Trophoblast cell (in vitro differentiated cells and primary cell): ENCODE measurements around the gene RNH1.

Experiments
- DNase-seq, 2 donors: peaks; one replicate each; pipeline ENCODE4 v3.0.0-alpha.2; 2016
- H2AFZ ChIP-seq: 2 replicates; pipeline ENCODE4 v1.6.1; 2013; ENCODE audit warnings: low read length, moderate library complexity, mild to moderate bottlenecking; ENCODE audit not compliant: insufficient read depth, poor library complexity
- H2AK5ac ChIP-seq: 2 replicates; pipeline ENCODE4 v1.6.1; 2013; ENCODE audit warnings: mild to moderate bottlenecking, low read length
- H2BK120ac ChIP-seq: 2 replicates; pipeline ENCODE4 v1.6.1; 2013; ENCODE audit warnings: low read length, mild to moderate bottlenecking, moderate library complexity; ENCODE audit not compliant: insufficient read depth, poor library complexity
- H2BK12ac ChIP-seq: 2 replicates; pipeline ENCODE4 v1.6.1; 2013; ENCODE audit warnings: mild to moderate bottlenecking, low read length, moderate library complexity
- H2BK5ac ChIP-seq: 2 replicates; pipeline ENCODE4 v1.6.1; 2013; ENCODE audit warnings: low read length, low read depth, moderate library complexity, mild to moderate bottlenecking; ENCODE audit not compliant: poor library complexity
- H3K14ac ChIP-seq: 2 replicates; pipeline ENCODE4 v1.6.1; 2013; ENCODE audit warnings: mild to moderate bottlenecking, low read length
- H3K18ac ChIP-seq: 2 replicates; pipeline ENCODE4 v1.6.1; 2013; ENCODE audit warnings: mild to moderate bottlenecking, low read length
- H3K23ac ChIP-seq: 2 replicates; pipeline ENCODE4 v1.6.1; 2013; ENCODE audit warnings: low read length
- H3K27ac ChIP-seq: 2 replicates; pipeline ENCODE4 v1.5.1; 2013; ENCODE audit warnings: low read depth, mild to moderate bottlenecking, inconsistent platforms, low read length, moderate library complexity
- H3K27me3 ChIP-seq: 2 replicates; pipeline ENCODE4 v1.6.1; 2013; ENCODE audit warnings: inconsistent platforms, mild to moderate bottlenecking, low read length, moderate library complexity; ENCODE audit not compliant: insufficient read depth
- H3K36me3 ChIP-seq, 2 experiments: 1 replicate in 1 of 2; 2 replicates in 1 of 2; pipeline ENCODE4 v1.6.1; 2013; ENCODE audit warnings: low read length in 2 of 2, mild to moderate bottlenecking in 2 of 2, moderate library complexity in 1 of 2; ENCODE audit not compliant: insufficient read depth in 2 of 2, control insufficient read depth in 1 of 2
- H3K4ac ChIP-seq: 2 replicates; pipeline ENCODE4 v1.6.1; 2013; ENCODE audit warnings: low read depth, mild to moderate bottlenecking, low read length, moderate library complexity
- H3K4me1 ChIP-seq, 2 experiments: 1 replicate in 1 of 2; 2 replicates in 1 of 2; pipeline ENCODE4 v1.6.1; 2013; ENCODE audit warnings: low read length in 2 of 2, mild to moderate bottlenecking in 2 of 2, moderate library complexity in 1 of 2; ENCODE audit not compliant: insufficient read depth in 2 of 2, control insufficient read depth in 1 of 2
- H3K4me2 ChIP-seq: 2 replicates; pipeline ENCODE4 v1.6.1; 2013; ENCODE audit warnings: inconsistent platforms, mild to moderate bottlenecking, low read length, moderate library complexity
- H3K4me3 ChIP-seq: 2 replicates; pipeline ENCODE4 v1.5.1; 2013; ENCODE audit warnings: mild to moderate bottlenecking, low read depth, low read length, inconsistent platforms
- H3K79me1 ChIP-seq: one replicate; pipeline ENCODE4 v1.6.1; 2013; ENCODE audit warnings: low read length
- H3K79me2 ChIP-seq: 2 replicates; pipeline ENCODE4 v1.6.1; 2013; ENCODE audit warnings: low read length, mild to moderate bottlenecking; ENCODE audit not compliant: control insufficient read depth, insufficient read depth, poor library complexity
- H3K9ac ChIP-seq: 2 replicates; pipeline ENCODE4 v1.6.1; 2013; ENCODE audit warnings: mild to moderate bottlenecking, low read length
- H3K9me3 ChIP-seq: 2 replicates; pipeline ENCODE4 v1.6.1; 2013; ENCODE audit warnings: low read depth, mild to moderate bottlenecking, control low read depth, inconsistent platforms, low read length; ENCODE audit not compliant: insufficient read depth
- H4K12ac ChIP-seq: 2 replicates; pipeline ENCODE4 v1.6.1; 2013; ENCODE audit warnings: low read depth, mild to moderate bottlenecking, low read length, moderate library complexity
- H4K8ac ChIP-seq: 2 replicates; pipeline ENCODE4 v1.6.1; 2013; ENCODE audit warnings: low read depth, mild to moderate bottlenecking, low read length, moderate library complexity
- H4K91ac ChIP-seq: one replicate; pipeline ENCODE4 v1.6.1; 2013; ENCODE audit warnings: low read depth, mild to moderate bottlenecking, low read length, moderate library complexity
- WGBS: extraction: QIAGEN DNeasy Blood & Tissue Kit; methylation state at CpG from one replicate; pipeline ENCODE4 v1.1.7; 2013; ENCODE audit warnings: missing lambda C conversion rate; ENCODE audit not compliant: insufficient read length, insufficient coverage; ENCODE audit errors: extremely low coverage; 5-methylcytosine and 5-hydroxymethylcytosine counted together

The RNH1 gene

GRCh38 chr11:535519-536454, 28.7 kb upstream of the RNH1 start, which contains the start of gene HRAS:
Gene HRAS, minus strand, starts transcription at chr11:535576.
- Histone ChIP-seq H3K9ac (peak within 1 kb of the TSS; percentile 90), H3K4me3 (peak within 1 kb of the TSS; percentile 83), H2BK5ac (peak within 1 kb of the TSS; percentile 33), H3K36me3 (peaks cover 31 to 34% of the 10 kb centered on the region in 2 experiments), H3K4ac (peak within 1 kb of the TSS; percentile 82), H3K9me3 (peaks cover 3% of the 10 kb centered on the region), H3K79me2 (peaks cover 6% of the 10 kb centered on the region), H4K91ac (peak within 1 kb of the TSS; percentile 87), H4K8ac (peak within 1 kb of the TSS; percentile 81), H2BK120ac (peak within 1 kb of the TSS; percentile 41), H3K23ac (no peak within 1 kb of the TSS), H3K4me1 (peaks cover 21 to 23% of the 10 kb centered on the region in 2 experiments), H3K27ac (peak within 1 kb of the TSS; percentile 39), H3K79me1 (peaks cover 15% of the 10 kb centered on the region), H3K18ac (peak within 1 kb of the TSS; percentile 83), H3K4me2 (peak within 1 kb of the TSS; percentile 93), H3K27me3 (peaks cover 12% of the 10 kb centered on the region), H4K12ac (peak within 1 kb of the TSS; percentile 82), H2AK5ac (peak within 1 kb of the TSS; percentile 56), H2BK12ac (no peak within 1 kb of the TSS), H2AFZ (peak within 1 kb of the TSS; percentile 63), H3K14ac (peak within 1 kb of the TSS; percentile 73)
- no CpG with 5 or more reads among the region's 97 CpGs for WGBS
- peak; percentile 93 to 96 for DNase-seq

- H3K23ac ChIP-seq: no peak overlapping the region
- peaks cover 3% of the 10 kb centered on the region for H3K9me3 ChIP-seq
- peaks cover 21 to 23% of the 10 kb centered on the region in 2 experiments for H3K4me1 ChIP-seq
- no peak overlapping the region for H4K8ac ChIP-seq
- peak overlapping the region; percentile 76 for H3K4me2 ChIP-seq
- peak overlapping the region; percentile 87 for H4K91ac ChIP-seq
- H4K12ac ChIP-seq: no peak overlapping the region
- peak overlapping the region; percentile 83 for H3K4me3 ChIP-seq
- DNase-seq: no peak
- H3K27ac ChIP-seq: no peak overlapping the region
- H3K9ac ChIP-seq: no peak overlapping the region
- no peak overlapping the region for H2AFZ ChIP-seq
- no peak overlapping the region for H3K14ac ChIP-seq
- H3K18ac ChIP-seq: no peak overlapping the region
- no CpG with 5 or more reads among the region's 56 CpGs for WGBS
- no peak overlapping the region for H2BK5ac ChIP-seq
- H3K4ac ChIP-seq: no peak overlapping the region
- peaks cover 6% of the 10 kb centered on the region for H3K79me2 ChIP-seq
- no peak overlapping the region for H2BK120ac ChIP-seq
- H3K36me3 ChIP-seq: peaks cover 31 to 34% of the 10 kb centered on the region in 2 experiments
- peaks cover 12% of the 10 kb centered on the region for H3K27me3 ChIP-seq
- H3K79me1 ChIP-seq: peaks cover 15% of the 10 kb centered on the region
- no peak overlapping the region for H2AK5ac ChIP-seq
- H2BK12ac ChIP-seq: no peak overlapping the region
Measured at GRCh38 chr11:535210-535518, 28.1 kb upstream of the RNH1 start.

GRCh38 chr11:534396-535209, 27.6 kb upstream of the RNH1 start:
- Histone ChIP-seq H2BK5ac (peak overlapping the region; percentile 26), H3K79me2 (peaks cover 6% of the 10 kb centered on the region), H3K14ac (peak overlapping the region; percentile 73), H3K18ac (peak overlapping the region; percentile 83), H2BK120ac (peak overlapping the region; percentile 34), H3K36me3 (peaks cover 31 to 37% of the 10 kb centered on the region in 2 experiments), H2AFZ (peak overlapping the region; percentile 62), H2BK12ac (no peak overlapping the region), H3K4me1 (peaks cover 21 to 23% of the 10 kb centered on the region in 2 experiments), H3K23ac (no peak overlapping the region), H3K9me3 (peaks cover 3% of the 10 kb centered on the region), H3K27me3 (peaks cover 12% of the 10 kb centered on the region), H2AK5ac (peak overlapping the region; percentile 56), H3K27ac (peak overlapping the region; percentile 24), H4K91ac (peak overlapping the region; percentile 87), H4K12ac (peak overlapping the region; percentile 67), H4K8ac (peak overlapping the region; percentile 38), H3K9ac (peak overlapping the region; percentile 90), H3K4ac (peak overlapping the region; percentile 82), H3K4me3 (peak overlapping the region; percentile 83), H3K4me2 (peak overlapping the region; percentile 76), H3K79me1 (peaks cover 15% of the 10 kb centered on the region)
- DNase-seq: peak; percentile 44 to 50
- no CpG with 5 or more reads among the region's 66 CpGs for WGBS

- no peak overlapping the region for H2BK12ac ChIP-seq
- H4K91ac ChIP-seq: no peak overlapping the region
- H2AFZ ChIP-seq: no peak overlapping the region
- H3K27me3 ChIP-seq: peaks cover 12% of the 10 kb centered on the region
- no peak overlapping the region for H3K4ac ChIP-seq
- peaks cover 21 to 23% of the 10 kb centered on the region in 2 experiments for H3K4me1 ChIP-seq
- no peak overlapping the region for H2BK5ac ChIP-seq
- H3K23ac ChIP-seq: no peak overlapping the region
- no peak overlapping the region for H3K14ac ChIP-seq
- H3K79me2 ChIP-seq: peaks cover 6% of the 10 kb centered on the region
- peak overlapping the region; percentile 39 for H3K4me3 ChIP-seq
- no peak overlapping the region for H3K9ac ChIP-seq
- DNase-seq: no peak
- WGBS: no CpG with 5 or more reads among the region's 37 CpGs
- no peak overlapping the region for H2BK120ac ChIP-seq
- peak overlapping the region; percentile 76 for H3K4me2 ChIP-seq
- H3K27ac ChIP-seq: no peak overlapping the region
- no peak overlapping the region for H3K18ac ChIP-seq
- peaks cover 31 to 37% of the 10 kb centered on the region in 2 experiments for H3K36me3 ChIP-seq
- H3K9me3 ChIP-seq: peaks cover 3% of the 10 kb centered on the region
- H4K12ac ChIP-seq: no peak overlapping the region
- no peak overlapping the region for H4K8ac ChIP-seq
- H3K79me1 ChIP-seq: peaks cover 15% of the 10 kb centered on the region
- H2AK5ac ChIP-seq: no peak overlapping the region
Measured at GRCh38 chr11:533586-534395, 26.7 kb upstream of the RNH1 start.
